GM12801 (cell line): ENCODE measurements around the gene CEP104.

ENCODE experiments used
- CTCF ChIP-seq: IDR thresholded peaks from one replicate; pipeline ENCODE4 v1.5.1; 2011; ENCODE audit warnings: control low read depth; ENCODE audit not compliant: insufficient read length; ENCODE audit errors: extremely low read depth

The CEP104 gene

GRCh38 chr1:3821908-3822307 is 35.1 kb downstream of the CEP104 start:
- TF ChIP-seq CTCF: no peak

- no peak for TF ChIP-seq CTCF
Observed at GRCh38 chr1:3821447-3821846, 35.6 kb downstream of the CEP104 start.

- TF ChIP-seq CTCF: no peak
Observed at GRCh38 chr1:3821004-3821403, 36.0 kb downstream of the CEP104 start.

- TF ChIP-seq CTCF: no peak
Observed at GRCh38 chr1:3820316-3820715, 36.7 kb downstream of the CEP104 start.

- no peak for TF ChIP-seq CTCF
Observed at GRCh38 chr1:3819771-3820200, 37.2 kb downstream of the CEP104 start.

GRCh38 chr1:3817821-3818597 is 39.0 kb downstream of the CEP104 start:
- TF ChIP-seq CTCF: no peak

GRCh38 chr1:3817138-3817740 is 39.8 kb downstream of the CEP104 start:
- no peak for TF ChIP-seq CTCF
